HepG2 (cell line): ENCODE results near the gene MIF4GD. TPM values are rescaled to one million over a fixed set of nuclear protein-coding genes. Genes with fewer than 3 reads are reported as not detected.
A peak's percentile ranks its signal among the peaks of the same experiment; 100 is the strongest.

ENCODE experiments used
- GATAD1 ChIP-seq: IDR thresholded peaks from 2 replicates; pipeline ENCODE4 v1.6.1; 2016; ENCODE audit warnings: missing genetic modification reagents, missing compliant biosample characterization
- ISX ChIP-seq: sonication (generic); formaldehyde crosslinking; conservative IDR thresholded peaks from 2 replicates; pipeline ENCODE4 v1.5.0; 2020; ENCODE audit warnings: missing genetic modification reagents
- KLF16 ChIP-seq, 2 experiments: sonication (generic) in 1 of 2; formaldehyde crosslinking in 1 of 2; IDR thresholded peaks; 2 replicates each; pipeline versions ENCODE4 v1.6.1 to v1.8.0; 2016 to 2023; ENCODE audit warnings: missing genetic modification reagents in 2 of 2, missing compliant biosample characterization in 1 of 2
- MAF1 ChIP-seq: sonication (generic); formaldehyde crosslinking; IDR thresholded peaks from 2 replicates; pipeline ENCODE4 v1.5.0; 2020; ENCODE audit warnings: missing genetic modification reagents, borderline replicate concordance
- MAFF ChIP-seq: IDR thresholded peaks from 2 replicates; pipeline ENCODE4 v1.6.1; 2011; ENCODE audit warnings: low read depth, low read length, improper control_type of control experiment
- MBD4 ChIP-seq: IDR thresholded peaks from 2 replicates; pipeline ENCODE4 v1.6.1; 2012; ENCODE audit warnings: low read length, inconsistent platforms, borderline replicate concordance
- MTA1 ChIP-seq: sonication (generic); formaldehyde crosslinking; IDR thresholded peaks from 2 replicates; pipeline ENCODE4 v1.4.0; 2020; ENCODE audit warnings: missing genetic modification reagents, mild to moderate bottlenecking, borderline replicate concordance
- RARA ChIP-seq: IDR thresholded peaks from 2 replicates; pipeline ENCODE4 v1.6.1; 2016; ENCODE audit warnings: missing genetic modification reagents, missing compliant biosample characterization
- RBAK ChIP-seq: sonication (generic); formaldehyde crosslinking; IDR thresholded peaks from 2 replicates; pipeline ENCODE4 v1.5.1; 2020; ENCODE audit warnings: mild to moderate bottlenecking, missing genetic modification reagents
- SRSF9 ChIP-seq: fragments of 200-400 bp; formaldehyde crosslinking; IDR thresholded peaks from 2 replicates; pipeline ENCODE4 v1.6.1; 2018; ENCODE audit warnings: borderline replicate concordance, mild to moderate bottlenecking, low read depth, low read length; ENCODE audit not compliant: insufficient read depth, poor library complexity, severe bottlenecking
- TMF1 ChIP-seq: sonication (generic); formaldehyde crosslinking; IDR thresholded peaks from 2 replicates; pipeline ENCODE4 v1.8.1; 2022; ENCODE audit warnings: low read depth, missing genetic modification reagents
- XRCC5 ChIP-seq: fragments of 200-400 bp; formaldehyde crosslinking; optimal IDR thresholded peaks from 2 replicates; pipeline ENCODE3; 2017; ENCODE audit warnings: mild to moderate bottlenecking, low read length
- ZNF24 ChIP-seq: fragments of 450-650 bp; IDR thresholded peaks from 2 replicates; pipeline ENCODE4 v1.6.1; 2017; ENCODE audit warnings: antibody characterized with exemption, mild to moderate bottlenecking
- ZNF468 ChIP-seq: sonication (generic); formaldehyde crosslinking; IDR thresholded peaks from 2 replicates; pipeline ENCODE4 v1.8.0; 2022; ENCODE audit warnings: mild to moderate bottlenecking, moderate library complexity, missing genetic modification reagents
- ZNF83 ChIP-seq: sonication (generic); formaldehyde crosslinking; IDR thresholded peaks from 2 replicates; pipeline ENCODE4 v1.4.0; 2020; ENCODE audit warnings: missing genetic modification reagents, mild to moderate bottlenecking, borderline replicate concordance
- ZNF891 ChIP-seq: sonication (generic); formaldehyde crosslinking; IDR thresholded peaks from 2 replicates; pipeline ENCODE4 v1.5.0; 2020; ENCODE audit warnings: mild to moderate bottlenecking, missing genetic modification reagents
- polyA plus RNA-seq, 8 experiments: library from polyadenylated mRNA; depleted of rRNA in 3 of 8; stranded (reverse) in 7 of 8; unstranded in 1 of 8; fragments of >200 nt; fragmentation: Illumina TruSeq in 4 of 8; extraction: Trizol in 4 of 8; gene quantifications; 2 replicates each; pipeline versions ENCODE4 v1.2.1 to v1.2.3, GENCODE V29; 2011 to 2016; ENCODE audit warnings: low read depth in 4 of 8, missing spikeins in 1 of 8, mixed read lengths in 1 of 8; ENCODE audit not compliant: insufficient read depth in 1 of 8
- total RNA-seq, 5 experiments: library from RNA; depleted of rRNA; stranded (reverse); fragments of >200 nt; fragmentation: Illumina TruSeq; extraction: Trizol; gene quantifications; 2 replicates each; pipeline ENCODE4 v1.2.3, GENCODE V29; 2016; ENCODE audit warnings: low read depth in 1 of 5
- TF ChIP-seq, protein P1 (sequence below): sonication (generic); formaldehyde crosslinking; IDR thresholded peaks from 2 replicates; pipeline ENCODE4 v1.5.0; 2020; ENCODE audit warnings: missing genetic modification reagents
- TF ChIP-seq, protein P2 (sequence below): sonication (generic); formaldehyde crosslinking; conservative IDR thresholded peaks from 2 replicates; pipeline ENCODE4 v1.5.0; 2020; ENCODE audit warnings: missing genetic modification reagents
- TF ChIP-seq, protein P3 (sequence below): sonication (generic); formaldehyde crosslinking; IDR thresholded peaks from 2 replicates; pipeline ENCODE4 v1.5.0; 2020; ENCODE audit warnings: missing genetic modification reagents
- TF ChIP-seq, protein P4 (sequence below): IDR thresholded peaks from 2 replicates; pipeline ENCODE4 v1.6.1; 2016
- TF ChIP-seq, protein P5 (sequence below): sonication (generic); formaldehyde crosslinking; IDR thresholded peaks from 2 replicates; pipeline ENCODE4 v1.4.0; 2020; ENCODE audit warnings: missing genetic modification reagents; ENCODE audit errors: not compliant biosample characterization

MIF4GD gene
- total and polyA plus RNA-seq, 2 of the 13 experiments (the other 11 are each of a cell fraction or from before 2014, with no cell fraction given), result 14.0 to 28.0 TPM

DNA sequence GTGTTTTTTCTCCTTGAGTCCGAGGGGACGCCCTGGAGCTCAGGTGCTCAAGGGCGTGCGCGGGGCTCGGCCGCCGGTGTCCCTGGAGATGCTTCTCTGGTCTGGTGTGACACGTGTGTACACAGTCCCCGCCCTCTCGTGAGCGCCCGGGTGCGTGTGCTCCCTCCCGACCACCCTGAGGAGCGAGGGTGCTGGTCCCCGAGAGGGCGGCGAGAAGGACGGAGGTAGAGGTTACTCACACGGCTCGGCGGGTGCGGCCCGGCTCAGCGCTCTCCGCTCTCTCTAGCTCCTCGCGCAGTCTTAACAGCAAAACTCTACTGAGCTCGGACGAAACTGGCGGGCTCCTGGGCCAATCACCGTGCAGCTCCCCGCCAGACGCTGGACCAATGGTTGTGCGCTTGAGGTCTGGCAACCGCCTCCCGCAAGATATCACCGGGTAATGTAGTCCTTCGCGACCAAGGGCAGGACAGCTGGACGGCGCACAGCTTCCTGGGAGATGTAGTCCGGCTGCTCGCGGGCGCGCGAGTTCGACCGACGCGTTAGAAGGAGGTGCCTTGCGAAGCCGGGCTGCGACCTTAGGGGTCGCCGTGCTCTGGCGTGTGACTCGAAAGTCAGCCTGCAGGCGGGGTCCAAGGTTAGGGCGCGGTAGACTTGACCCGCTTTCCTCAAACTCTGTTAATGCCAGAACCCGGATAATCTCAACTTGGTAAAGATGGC, 18.2 kb upstream of the MIF4GD start, which contains the start of gene SLC25A19 (continued):
- TF ChIP-seq MBD4, result no peak
- TF ChIP-seq, protein P1, sequence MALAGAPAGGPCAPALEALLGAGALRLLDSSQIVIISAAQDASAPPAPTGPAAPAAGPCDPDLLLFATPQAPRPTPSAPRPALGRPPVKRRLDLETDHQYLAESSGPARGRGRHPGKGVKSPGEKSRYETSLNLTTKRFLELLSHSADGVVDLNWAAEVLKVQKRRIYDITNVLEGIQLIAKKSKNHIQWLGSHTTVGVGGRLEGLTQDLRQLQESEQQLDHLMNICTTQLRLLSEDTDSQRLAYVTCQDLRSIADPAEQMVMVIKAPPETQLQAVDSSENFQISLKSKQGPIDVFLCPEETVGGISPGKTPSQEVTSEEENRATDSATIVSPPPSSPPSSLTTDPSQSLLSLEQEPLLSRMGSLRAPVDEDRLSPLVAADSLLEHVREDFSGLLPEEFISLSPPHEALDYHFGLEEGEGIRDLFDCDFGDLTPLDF, result peak; percentile 89
- no peak for TF ChIP-seq ZNF24
- TF ChIP-seq RARA (CRISPR knock-in tag), result peak; percentile 91
- TF ChIP-seq KLF16 (CRISPR knock-in tag; IDR thresholded peaks at IDR 0.05), result peak in 1 of 2 experiments; percentile 87; a peak in 2 of 4 replicates
- TF ChIP-seq XRCC5, result peak; percentile 47
- TF ChIP-seq TMF1 (CRISPR knock-in tag), result peak; percentile 54; the same call in 1 of the 2 replicates
- TF ChIP-seq, protein P2, sequence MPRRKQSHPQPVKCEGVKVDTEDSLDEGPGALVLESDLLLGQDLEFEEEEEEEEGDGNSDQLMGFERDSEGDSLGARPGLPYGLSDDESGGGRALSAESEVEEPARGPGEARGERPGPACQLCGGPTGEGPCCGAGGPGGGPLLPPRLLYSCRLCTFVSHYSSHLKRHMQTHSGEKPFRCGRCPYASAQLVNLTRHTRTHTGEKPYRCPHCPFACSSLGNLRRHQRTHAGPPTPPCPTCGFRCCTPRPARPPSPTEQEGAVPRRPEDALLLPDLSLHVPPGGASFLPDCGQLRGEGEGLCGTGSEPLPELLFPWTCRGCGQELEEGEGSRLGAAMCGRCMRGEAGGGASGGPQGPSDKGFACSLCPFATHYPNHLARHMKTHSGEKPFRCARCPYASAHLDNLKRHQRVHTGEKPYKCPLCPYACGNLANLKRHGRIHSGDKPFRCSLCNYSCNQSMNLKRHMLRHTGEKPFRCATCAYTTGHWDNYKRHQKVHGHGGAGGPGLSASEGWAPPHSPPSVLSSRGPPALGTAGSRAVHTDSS, result no peak
- no peak for TF ChIP-seq ISX (CRISPR knock-in tag)
- TF ChIP-seq, protein P3, sequence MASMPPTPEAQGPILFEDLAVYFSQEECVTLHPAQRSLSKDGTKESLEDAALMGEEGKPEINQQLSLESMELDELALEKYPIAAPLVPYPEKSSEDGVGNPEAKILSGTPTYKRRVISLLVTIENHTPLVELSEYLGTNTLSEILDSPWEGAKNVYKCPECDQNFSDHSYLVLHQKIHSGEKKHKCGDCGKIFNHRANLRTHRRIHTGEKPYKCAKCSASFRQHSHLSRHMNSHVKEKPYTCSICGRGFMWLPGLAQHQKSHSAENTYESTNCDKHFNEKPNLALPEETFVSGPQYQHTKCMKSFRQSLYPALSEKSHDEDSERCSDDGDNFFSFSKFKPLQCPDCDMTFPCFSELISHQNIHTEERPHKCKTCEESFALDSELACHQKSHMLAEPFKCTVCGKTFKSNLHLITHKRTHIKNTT (CRISPR knock-in tag), result no peak
- no peak for TF ChIP-seq SRSF9
- TF ChIP-seq ZNF468 (CRISPR knock-in tag), result no peak
- no peak for TF ChIP-seq ZNF891
- no peak; the same call in 1 of the 2 replicates for TF ChIP-seq ZNF83 (CRISPR knock-in tag)
- TF ChIP-seq, protein P4, sequence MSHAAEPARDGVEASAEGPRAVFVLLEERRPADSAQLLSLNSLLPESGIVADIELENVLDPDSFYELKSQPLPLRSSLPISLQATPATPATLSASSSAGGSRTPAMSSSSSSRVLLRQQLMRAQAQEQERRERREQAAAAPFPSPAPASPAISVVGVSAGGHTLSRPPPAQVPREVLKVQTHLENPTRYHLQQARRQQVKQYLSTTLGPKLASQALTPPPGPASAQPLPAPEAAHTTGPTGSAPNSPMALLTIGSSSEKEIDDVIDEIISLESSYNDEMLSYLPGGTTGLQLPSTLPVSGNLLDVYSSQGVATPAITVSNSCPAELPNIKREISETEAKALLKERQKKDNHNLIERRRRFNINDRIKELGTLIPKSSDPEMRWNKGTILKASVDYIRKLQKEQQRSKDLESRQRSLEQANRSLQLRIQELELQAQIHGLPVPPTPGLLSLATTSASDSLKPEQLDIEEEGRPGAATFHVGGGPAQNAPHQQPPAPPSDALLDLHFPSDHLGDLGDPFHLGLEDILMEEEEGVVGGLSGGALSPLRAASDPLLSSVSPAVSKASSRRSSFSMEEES (CRISPR knock-in tag), result peak; percentile 36; the same call in 1 of the 2 replicates
- no peak for TF ChIP-seq MAF1
- TF ChIP-seq, protein P5, sequence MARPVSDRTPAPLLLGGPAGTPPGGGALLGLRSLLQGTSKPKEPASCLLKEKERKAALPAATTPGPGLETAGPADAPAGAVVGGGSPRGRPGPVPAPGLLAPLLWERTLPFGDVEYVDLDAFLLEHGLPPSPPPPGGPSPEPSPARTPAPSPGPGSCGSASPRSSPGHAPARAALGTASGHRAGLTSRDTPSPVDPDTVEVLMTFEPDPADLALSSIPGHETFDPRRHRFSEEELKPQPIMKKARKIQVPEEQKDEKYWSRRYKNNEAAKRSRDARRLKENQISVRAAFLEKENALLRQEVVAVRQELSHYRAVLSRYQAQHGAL (CRISPR knock-in tag), result peak; percentile 13
- peak; percentile 77; the same call in 1 of the 2 replicates for TF ChIP-seq MTA1 (CRISPR knock-in tag)
- TF ChIP-seq RBAK (CRISPR knock-in tag), result no peak
- TF ChIP-seq MAFF, result no peak
- TF ChIP-seq GATAD1, result peak; percentile 81
